GM18520 (cell line): ENCODE measurements around the gene TFPT.

ENCODE experiments used
- ATAC-seq: cut with Tn5 transposase; IDR thresholded peaks from one replicate; pipeline ENCODE4 v1.9.1; 2021; ENCODE audit not compliant: unreplicated experiment

The TFPT gene

DNA sequence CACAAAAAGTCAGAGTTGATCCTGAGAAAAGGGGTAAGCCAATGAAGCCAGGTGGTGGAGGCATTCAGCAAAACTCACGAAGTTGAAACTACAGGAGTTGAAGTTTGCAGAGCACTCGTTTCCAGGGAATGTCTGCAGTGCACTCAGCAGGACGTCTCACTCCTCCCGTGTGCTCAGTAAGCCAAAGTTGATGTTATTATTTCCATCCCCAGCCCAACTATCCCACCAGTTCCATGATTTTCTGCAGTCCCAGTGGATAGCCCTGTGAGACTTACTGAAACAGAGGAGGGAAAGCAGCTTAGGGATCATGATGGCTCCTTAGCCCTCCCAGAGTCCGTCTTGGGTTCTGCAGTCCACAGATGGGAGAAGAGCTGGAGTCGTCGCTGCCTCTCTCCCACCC lies 34.4 kb downstream of the TFPT start, which contains the start of gene TARM1:
Gene TARM1 (minus strand): TSS at position 334 of the 400 bp plus-strand sequence. CDS start 25 bp downstream, at position 309.
- ATAC-seq: no peak

DNA sequence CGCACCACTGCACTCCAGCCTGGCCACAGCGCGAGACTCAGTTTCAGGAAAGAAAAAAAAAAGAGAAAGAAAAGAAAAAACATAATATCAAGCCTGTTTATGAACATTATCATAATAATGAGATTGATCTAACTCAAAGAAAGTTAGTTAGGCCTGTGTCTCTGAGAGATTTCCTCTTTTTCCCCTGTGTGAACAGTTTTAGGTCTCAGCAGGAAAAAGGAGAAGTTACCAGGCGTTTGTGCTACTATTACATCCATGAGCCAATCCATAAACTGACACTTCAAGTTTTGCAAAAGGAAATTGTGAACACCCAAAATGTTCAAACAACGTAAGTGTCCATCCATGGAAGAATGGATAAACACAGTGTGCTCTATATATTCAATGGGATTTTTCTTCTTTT lies 38.1 kb downstream of the TFPT start:
- ATAC-seq: no peak

DNA sequence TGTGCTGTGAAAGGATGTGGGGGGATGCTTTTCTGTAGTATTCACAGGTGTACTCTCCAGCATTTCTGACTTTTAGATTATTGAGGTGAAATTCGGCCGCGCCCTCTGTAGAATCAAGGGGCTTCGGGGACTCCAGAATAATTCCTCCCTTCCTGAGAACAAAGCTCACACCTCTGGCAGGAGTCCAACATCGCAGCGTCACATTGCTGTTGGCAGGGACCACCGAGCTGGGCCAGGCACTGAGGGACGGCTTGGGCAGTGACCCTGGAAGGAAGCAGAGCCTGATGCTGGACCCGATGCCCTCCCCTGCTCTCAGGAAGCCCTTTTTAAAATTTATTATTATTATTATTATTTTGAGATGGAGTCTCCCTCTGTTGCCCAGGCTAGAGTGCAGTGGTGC lies 40.6 kb downstream of the TFPT start:
- no peak for ATAC-seq

DNA sequence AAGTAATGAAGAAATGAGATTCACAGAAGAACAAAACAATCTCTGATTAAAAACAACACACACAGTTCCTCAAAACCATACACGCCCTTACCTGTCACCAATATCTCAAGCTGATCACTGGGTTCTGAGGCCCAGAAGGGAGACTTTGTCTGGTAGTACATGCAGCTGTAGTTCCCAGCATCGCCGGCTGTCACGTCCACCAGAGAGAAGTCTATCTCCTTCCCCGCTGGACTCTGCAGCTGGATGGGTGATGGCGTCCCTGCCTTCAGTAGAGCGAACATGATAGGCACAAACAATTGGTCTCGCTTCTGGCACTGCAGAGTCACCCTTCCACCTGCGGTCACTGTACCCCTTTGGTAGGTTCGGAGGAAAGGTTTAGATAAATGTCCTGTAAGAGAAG lies 41.6 kb downstream of the TFPT start:
- ATAC-seq: no peak

DNA sequence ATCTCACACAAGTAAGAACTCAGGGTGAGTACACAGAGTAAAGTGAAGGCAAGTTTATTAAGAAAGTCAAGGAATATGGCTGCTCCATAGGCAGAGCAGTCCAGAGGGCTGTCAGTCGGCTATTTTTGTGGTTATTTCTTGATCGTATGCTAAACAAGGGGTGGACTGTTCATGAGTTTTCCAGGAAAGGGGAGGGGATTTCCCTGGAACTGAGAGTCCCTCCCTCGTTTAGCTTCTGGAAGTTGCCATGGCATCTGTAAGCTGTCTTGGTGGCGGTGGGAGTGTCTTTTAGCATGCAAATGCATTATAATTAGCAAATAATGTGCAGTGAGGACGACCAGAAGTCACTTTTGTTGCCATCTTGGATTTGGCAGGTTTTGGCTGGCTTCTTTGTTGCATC lies 46.0 kb downstream of the TFPT start:
- no peak for ATAC-seq

DNA sequence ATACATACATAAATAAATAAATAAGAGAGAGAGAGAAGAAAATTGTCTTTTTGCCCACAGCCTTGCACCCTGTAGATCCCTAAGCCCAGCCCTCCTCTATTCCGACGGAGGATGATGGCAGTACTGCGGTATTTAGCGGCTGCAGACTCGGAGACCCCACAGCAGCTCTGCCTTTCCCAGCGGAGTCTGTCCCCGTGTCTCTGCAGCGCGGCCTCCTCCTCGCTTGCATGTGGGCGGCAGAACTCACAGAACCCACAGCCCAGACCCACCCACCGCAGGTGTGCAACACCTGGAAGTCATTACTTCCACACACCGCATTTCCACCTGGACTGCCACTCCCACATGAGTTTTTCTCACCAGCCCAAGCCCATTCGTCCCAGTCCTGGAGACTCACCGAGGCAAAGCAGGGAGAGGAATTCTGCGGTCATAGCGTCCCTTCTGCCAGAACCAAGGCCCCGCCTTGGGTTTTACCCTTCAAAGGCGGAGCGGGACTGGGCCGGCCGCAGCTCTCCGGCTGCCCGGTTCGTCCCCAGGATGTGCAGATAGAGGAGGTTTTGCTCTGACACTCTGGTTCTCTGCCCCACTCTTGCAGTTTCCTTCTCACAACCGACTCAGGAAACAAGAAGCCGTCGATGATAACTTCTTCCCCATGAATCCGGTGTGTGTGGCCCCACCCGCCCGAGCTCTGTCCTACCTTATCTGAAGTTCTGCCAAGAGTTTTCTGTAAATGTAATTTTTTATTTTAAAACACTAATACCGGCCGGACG lies 51.9 kb downstream of the TFPT start, which contains the start of gene VSTM1:
Gene VSTM1 (minus strand): TSS at position 548 of the 767 bp plus-strand sequence. CDS start 120 bp downstream, at position 428.
- ATAC-seq: no peak

DNA sequence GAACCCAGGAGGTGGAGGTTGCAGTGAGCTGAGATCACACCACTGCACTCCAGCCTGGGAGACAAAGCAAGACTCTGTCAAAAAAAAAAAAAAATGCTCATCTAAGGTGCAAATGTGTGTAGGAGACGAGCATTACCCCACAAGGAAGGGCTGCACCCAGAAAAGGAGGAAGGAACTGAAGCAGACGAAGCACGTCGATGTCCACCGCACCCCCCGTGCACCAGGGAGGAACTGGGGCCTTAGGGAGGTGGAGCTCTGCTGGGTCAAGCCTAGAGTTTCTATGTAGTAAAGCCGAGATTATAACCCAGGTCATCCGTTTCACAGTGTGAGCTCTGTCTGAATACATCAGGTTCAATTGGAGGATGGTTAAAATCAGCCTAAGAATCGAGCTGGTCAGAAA lies 52.8 kb downstream of the TFPT start:
- no peak for ATAC-seq
